ENCODE data around the gene ZDHHC11. TPM values are rescaled to one million over a fixed set of nuclear protein-coding genes. Genes with fewer than 3 reads are reported as not detected.
"Not testable (repeated sequence)": the region's sequence is repeated elsewhere in the genome, so short reads cannot be mapped to it uniquely, and the experiment has no call there.

The ZDHHC11 gene
- total and polyA plus RNA-seq, 2 donors: 1.1 to 9.6 TPM

DNA sequence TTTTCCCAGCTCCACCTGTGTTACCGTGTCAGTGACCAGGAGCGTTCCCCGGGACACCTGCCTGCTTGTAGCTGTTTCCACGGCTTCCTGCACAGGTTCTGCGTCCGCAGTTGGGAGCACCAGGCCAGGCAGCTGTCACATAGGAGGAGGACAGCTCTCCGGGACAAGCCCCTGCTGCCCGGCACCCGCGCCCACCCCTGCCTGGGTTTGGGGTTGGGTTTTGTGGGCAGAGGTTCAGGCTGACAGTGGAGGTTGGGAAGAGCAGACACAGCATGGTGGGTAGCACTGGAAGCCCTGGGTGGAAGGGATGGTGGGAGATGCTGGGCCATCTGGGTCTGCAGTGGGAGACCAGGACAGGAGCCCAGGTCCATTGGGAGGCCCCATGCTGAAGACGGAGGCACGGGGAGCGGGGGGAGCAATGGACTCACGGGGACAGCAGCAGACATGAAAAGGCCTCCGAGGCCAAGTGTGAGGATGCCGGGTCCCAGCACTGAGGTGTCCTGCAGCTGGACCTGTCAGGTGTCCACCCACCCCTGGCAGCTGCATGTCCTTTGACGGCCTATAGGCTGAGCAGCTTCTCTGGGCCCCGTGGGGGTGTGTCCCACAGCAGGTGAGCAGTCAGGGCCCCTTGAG is 63.4 kb downstream of the ZDHHC11 start:
- not testable (repeated sequence) for DNase-seq (ENCODE audit: low read depth in 6 of 9, low spot score in 9 of 9); H3K36me3 ChIP-seq (ENCODE audit: control insufficient read depth in 2 of 2, insufficient read depth in 2 of 2, low read length in 1 of 2); H3K4me3 ChIP-seq (ENCODE audit: low read length in 2 of 2); H3K9me3 ChIP-seq (ENCODE audit: control insufficient read depth in 2 of 2, insufficient read depth in 1 of 2, low read length in 1 of 2); H3K27ac ChIP-seq (ENCODE audit: low read depth in 1 of 2, low read length in 1 of 2); H3K4me1 ChIP-seq (ENCODE audit: control insufficient read depth in 2 of 2, insufficient read depth in 2 of 2, low read length in 2 of 2)
- 96% methylated on average over 14 of the region's 18 CpGs for WGBS
- peaks cover 5 to 42% of the 10 kb centered on the region in 2 donors for H3K27me3 ChIP-seq (ENCODE audit: control insufficient read depth in 2 of 2, insufficient read depth in 1 of 2, low read length in 1 of 2)

GRCh38 chr5:785181-785705 is 65.5 kb downstream of the ZDHHC11 start:
- DNase-seq (ENCODE audit: low read depth in 6 of 9, low spot score in 9 of 9): peak in 1 of 9 donors; percentile 13
- 1% methylated on average over 41 of the region's 43 CpGs for WGBS
- H3K9me3 ChIP-seq (ENCODE audit: control insufficient read depth in 2 of 2, insufficient read depth in 1 of 2, low read length in 1 of 2); H3K27ac ChIP-seq (ENCODE audit: low read depth in 1 of 2, low read length in 1 of 2); H3K4me1 ChIP-seq (ENCODE audit: control insufficient read depth in 2 of 2, insufficient read depth in 2 of 2, low read length in 2 of 2); H3K36me3 ChIP-seq (ENCODE audit: control insufficient read depth in 2 of 2, insufficient read depth in 2 of 2, low read length in 1 of 2): not testable (repeated sequence)
- peaks cover 5 to 42% of the 10 kb centered on the region in 2 donors for H3K27me3 ChIP-seq (ENCODE audit: control insufficient read depth in 2 of 2, insufficient read depth in 1 of 2, low read length in 1 of 2)
- peak overlapping the region in 1 of 2 donors; percentile 71 for H3K4me3 ChIP-seq (ENCODE audit: low read length in 2 of 2)

DNA sequence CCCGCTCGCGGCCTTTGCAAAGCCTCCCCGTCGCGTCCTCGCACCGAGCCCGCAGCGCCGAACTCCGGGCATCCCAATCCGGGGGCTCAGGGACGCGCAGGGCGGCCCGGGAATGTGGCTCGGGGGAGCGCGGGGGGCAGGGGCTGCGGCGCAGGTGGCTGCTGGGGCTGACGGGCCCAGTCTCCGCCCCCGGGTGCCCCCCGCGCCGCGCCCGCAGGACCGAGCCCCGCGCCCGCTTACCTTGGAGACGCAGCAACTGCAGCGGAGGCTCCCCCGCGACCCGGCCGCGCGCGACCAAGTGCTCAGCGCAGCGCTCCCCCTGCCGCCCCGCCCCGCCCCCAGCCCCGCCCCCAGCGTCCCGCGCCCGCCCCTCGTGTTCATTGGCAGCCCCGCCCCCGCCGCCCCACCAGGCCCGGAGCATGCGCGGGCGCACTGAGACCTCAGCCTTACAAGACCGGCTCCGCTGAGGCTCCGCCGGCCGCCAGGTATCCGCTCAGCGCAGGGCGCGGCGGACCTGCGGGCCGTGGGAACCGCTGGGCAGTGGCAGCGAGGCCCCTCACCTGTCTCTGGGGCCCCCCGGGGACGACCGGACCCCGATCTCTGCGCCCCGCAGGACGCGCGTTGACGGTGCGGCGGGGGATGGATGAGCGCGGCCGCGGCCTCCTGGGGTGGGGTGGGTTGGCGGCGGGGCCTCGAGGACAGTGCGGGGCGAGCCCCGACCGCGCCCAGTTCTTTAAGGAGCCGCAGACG is 66.2 kb downstream of the ZDHHC11 start, which contains the start of gene ZDHHC11B:
TSS of gene ZDHHC11B (minus strand) at position 302 of the 750 bp plus-strand sequence. CDS start 17,810 bp downstream, outside the sequence.
- H3K9me3 ChIP-seq (ENCODE audit: control insufficient read depth in 2 of 2, insufficient read depth in 1 of 2, low read length in 1 of 2); H3K36me3 ChIP-seq (ENCODE audit: control insufficient read depth in 2 of 2, insufficient read depth in 2 of 2, low read length in 1 of 2); H3K27ac ChIP-seq (ENCODE audit: low read depth in 1 of 2, low read length in 1 of 2); H3K4me1 ChIP-seq (ENCODE audit: control insufficient read depth in 2 of 2, insufficient read depth in 2 of 2, low read length in 2 of 2): not testable (repeated sequence)
- WGBS: under 1% methylated on average over 101 of the region's 101 CpGs
- peaks cover 5 to 39% of the 10 kb centered on the region in 2 donors for H3K27me3 ChIP-seq (ENCODE audit: control insufficient read depth in 2 of 2, insufficient read depth in 1 of 2, low read length in 1 of 2)
- H3K4me3 ChIP-seq (ENCODE audit: low read length in 2 of 2): peak within 1 kb of the TSS; percentile 24 to 71
- DNase-seq (ENCODE audit: low read depth in 6 of 9, low spot score in 9 of 9): peak; percentile 48 to 87 (median 73)

- Histone ChIP-seq H3K4me3 (ENCODE audit: low read length in 2 of 2) (peak overlapping the region; percentile 24 to 71), H3K27me3 (ENCODE audit: control insufficient read depth in 2 of 2, insufficient read depth in 1 of 2, low read length in 1 of 2) (peaks cover 5 to 39% of the 10 kb centered on the region in 2 donors)
- not testable (repeated sequence) for H3K27ac ChIP-seq (ENCODE audit: low read depth in 1 of 2, low read length in 1 of 2); H3K4me1 ChIP-seq (ENCODE audit: control insufficient read depth in 2 of 2, insufficient read depth in 2 of 2, low read length in 2 of 2); H3K9me3 ChIP-seq (ENCODE audit: control insufficient read depth in 2 of 2, insufficient read depth in 1 of 2, low read length in 1 of 2); H3K36me3 ChIP-seq (ENCODE audit: control insufficient read depth in 2 of 2, insufficient read depth in 2 of 2, low read length in 1 of 2); DNase-seq (ENCODE audit: low read depth in 6 of 9, low spot score in 9 of 9)
- WGBS: under 1% methylated on average over 43 of the region's 43 CpGs
Observed at GRCh38 chr5:783881-784427, 66.8 kb downstream of the ZDHHC11 start.

DNA sequence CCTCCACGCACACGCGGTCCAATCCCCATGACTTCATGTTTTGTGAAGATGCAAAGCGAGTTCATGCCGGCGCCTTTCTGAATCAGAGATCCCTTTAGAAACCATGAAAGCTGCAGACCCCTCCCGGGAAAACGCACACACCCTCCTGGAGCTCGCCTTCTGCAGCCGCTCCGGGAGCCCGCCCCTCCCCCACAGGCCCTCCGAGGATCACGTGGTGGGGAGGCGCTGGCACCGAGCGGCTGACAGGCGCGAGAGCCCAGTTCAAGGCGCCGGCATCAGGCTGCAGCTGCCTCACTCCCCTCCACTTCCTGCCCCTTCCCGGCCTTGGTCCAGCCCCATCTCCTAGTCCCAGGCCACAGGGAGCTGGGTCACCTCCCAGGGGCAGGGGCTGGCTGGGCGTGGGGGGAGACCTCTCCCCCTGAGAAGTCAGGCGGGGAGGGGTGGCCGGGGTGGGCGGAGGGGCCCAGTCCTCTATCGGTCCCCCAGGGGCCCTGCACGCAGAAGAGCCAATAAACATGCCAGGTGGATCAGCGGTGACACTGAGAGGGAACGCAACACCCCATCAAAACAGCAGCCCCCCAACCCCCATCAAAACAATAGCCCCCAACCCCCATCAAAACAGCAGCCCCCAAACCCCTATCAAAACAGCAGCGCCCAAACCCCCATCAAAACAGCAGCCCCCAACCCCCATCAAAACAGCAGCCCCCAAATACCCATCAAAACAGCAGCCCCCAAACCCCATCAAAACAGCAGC is 67.6 kb downstream of the ZDHHC11 start:
- WGBS: 3% methylated on average over 30 of the region's 31 CpGs
- not testable (repeated sequence) for H3K4me1 ChIP-seq (ENCODE audit: control insufficient read depth in 2 of 2, insufficient read depth in 2 of 2, low read length in 2 of 2); H3K9me3 ChIP-seq (ENCODE audit: control insufficient read depth in 2 of 2, insufficient read depth in 1 of 2, low read length in 1 of 2); DNase-seq (ENCODE audit: low read depth in 6 of 9, low spot score in 9 of 9); H3K36me3 ChIP-seq (ENCODE audit: control insufficient read depth in 2 of 2, insufficient read depth in 2 of 2, low read length in 1 of 2); H3K27ac ChIP-seq (ENCODE audit: low read depth in 1 of 2, low read length in 1 of 2)
- Histone ChIP-seq H3K4me3 (ENCODE audit: low read length in 2 of 2) (peak overlapping the region in 1 of 2 donors; percentile 71), H3K27me3 (ENCODE audit: control insufficient read depth in 2 of 2, insufficient read depth in 1 of 2, low read length in 1 of 2) (peaks cover 5 to 34% of the 10 kb centered on the region in 2 donors)

DNA sequence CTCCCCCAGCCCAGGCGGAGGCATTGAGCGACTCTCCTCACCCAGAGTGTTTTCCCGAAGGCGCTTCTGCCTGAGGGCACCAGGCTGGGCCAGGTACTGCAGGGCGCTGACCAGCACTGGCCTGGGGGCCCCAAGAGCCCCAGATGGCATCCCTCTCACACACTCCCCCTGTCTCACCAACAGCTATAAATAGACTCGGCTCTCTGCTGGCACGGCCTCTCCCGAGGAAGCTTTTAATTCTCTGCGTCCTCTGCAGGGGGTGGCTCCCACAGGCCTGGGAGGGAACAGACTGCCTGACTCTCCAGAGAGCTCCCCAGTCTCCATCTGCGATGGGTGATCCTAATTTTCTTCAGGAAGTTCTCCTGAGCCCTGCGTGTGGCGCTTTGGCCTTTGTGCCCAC is 68.4 kb downstream of the ZDHHC11 start:
- not testable (repeated sequence) for H3K27ac ChIP-seq (ENCODE audit: low read depth in 1 of 2, low read length in 1 of 2); H3K9me3 ChIP-seq (ENCODE audit: control insufficient read depth in 2 of 2, insufficient read depth in 1 of 2, low read length in 1 of 2); DNase-seq (ENCODE audit: low read depth in 6 of 9, low spot score in 9 of 9); H3K36me3 ChIP-seq (ENCODE audit: control insufficient read depth in 2 of 2, insufficient read depth in 2 of 2, low read length in 1 of 2); H3K4me1 ChIP-seq (ENCODE audit: control insufficient read depth in 2 of 2, insufficient read depth in 2 of 2, low read length in 2 of 2); H3K4me3 ChIP-seq (ENCODE audit: low read length in 2 of 2)
- no CpG with 5 or more reads among the region's 12 CpGs for WGBS
- H3K27me3 ChIP-seq (ENCODE audit: control insufficient read depth in 2 of 2, insufficient read depth in 1 of 2, low read length in 1 of 2): peaks cover 5 to 29% of the 10 kb centered on the region in 2 donors

- peaks cover 5 to 28% of the 10 kb centered on the region in 2 donors for H3K27me3 ChIP-seq (ENCODE audit: control insufficient read depth in 2 of 2, insufficient read depth in 1 of 2, low read length in 1 of 2)
- H3K4me1 ChIP-seq (ENCODE audit: control insufficient read depth in 2 of 2, insufficient read depth in 2 of 2, low read length in 2 of 2); H3K4me3 ChIP-seq (ENCODE audit: low read length in 2 of 2); DNase-seq (ENCODE audit: low read depth in 6 of 9, low spot score in 9 of 9); H3K9me3 ChIP-seq (ENCODE audit: control insufficient read depth in 2 of 2, insufficient read depth in 1 of 2, low read length in 1 of 2); H3K36me3 ChIP-seq (ENCODE audit: control insufficient read depth in 2 of 2, insufficient read depth in 2 of 2, low read length in 1 of 2); H3K27ac ChIP-seq (ENCODE audit: low read depth in 1 of 2, low read length in 1 of 2): not testable (repeated sequence)
- WGBS: 93% methylated on average over 17 of the region's 17 CpGs
Observed at GRCh38 chr5:780571-780970, 70.2 kb downstream of the ZDHHC11 start.

- H3K9me3 ChIP-seq (ENCODE audit: control insufficient read depth in 2 of 2, insufficient read depth in 1 of 2, low read length in 1 of 2); H3K4me3 ChIP-seq (ENCODE audit: low read length in 2 of 2); H3K4me1 ChIP-seq (ENCODE audit: control insufficient read depth in 2 of 2, insufficient read depth in 2 of 2, low read length in 2 of 2); DNase-seq (ENCODE audit: low read depth in 6 of 9, low spot score in 9 of 9); H3K36me3 ChIP-seq (ENCODE audit: control insufficient read depth in 2 of 2, insufficient read depth in 2 of 2, low read length in 1 of 2); H3K27ac ChIP-seq (ENCODE audit: low read depth in 1 of 2, low read length in 1 of 2): not testable (repeated sequence)
- peaks cover 2 to 14% of the 10 kb centered on the region in 2 donors for H3K27me3 ChIP-seq (ENCODE audit: control insufficient read depth in 2 of 2, insufficient read depth in 1 of 2, low read length in 1 of 2)
- 91% methylated on average over 9 of the region's 9 CpGs for WGBS
Observed at GRCh38 chr5:778967-779366, 71.8 kb downstream of the ZDHHC11 start.
